T47D (cell line): ENCODE data around the gene GBE1.

Experiments
- DNase-seq, 2 experiments: peaks; one replicate each; pipeline versions ENCODE4 v3.0.0 to v3.0.0-alpha.2; 2011 to 2012; ENCODE audit warnings: low read depth in 1 of 2, low spot score in 1 of 2
- JUND ChIP-seq: IDR thresholded peaks from 2 replicates; pipeline ENCODE4 v1.6.1; 2012; ENCODE audit warnings: low read depth
- in situ Hi-C: cut with HindIII; loops from 2 replicates; pipeline ENCODE4 v1.10.0; 2016; ENCODE audit warnings: low sequenced_read_pairs, low pct_unique_long_range_greater_than_20kb

Gene GBE1

DNA sequence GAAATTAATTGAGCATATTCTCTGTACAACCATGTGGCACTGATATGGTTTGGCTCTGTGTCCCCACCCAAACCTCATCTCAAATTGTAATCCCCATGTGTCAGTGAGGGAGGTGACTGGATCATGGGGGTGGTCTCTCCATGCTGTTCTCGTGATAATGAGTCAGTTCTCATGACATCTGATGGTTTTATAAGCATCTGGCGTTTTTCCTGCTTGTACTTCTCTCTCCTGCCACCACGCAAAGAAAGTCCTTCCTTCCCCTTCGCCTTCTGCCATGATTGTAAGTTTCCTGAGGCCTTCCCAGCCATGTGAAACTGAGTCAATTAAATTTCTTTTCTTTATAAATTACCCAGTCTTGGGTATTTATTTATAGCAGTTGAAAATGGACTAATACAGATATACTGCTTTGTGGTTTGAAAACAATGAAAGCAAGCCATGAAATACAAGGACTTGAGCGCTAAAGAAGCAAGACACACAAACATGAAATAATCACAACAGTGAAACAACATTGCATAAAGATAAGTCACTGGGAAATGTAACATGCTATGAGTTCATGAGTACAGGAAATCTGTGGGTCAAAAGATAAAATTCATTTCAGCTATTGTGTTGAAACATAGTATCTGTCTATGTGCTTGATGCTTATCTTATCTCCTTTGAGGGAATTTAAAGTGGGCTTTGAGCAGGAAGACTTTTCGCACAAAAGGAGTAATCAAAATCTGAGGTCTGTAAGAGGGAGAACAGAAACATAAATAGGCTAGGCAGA lies 288.7 kb downstream of the GBE1 start:
- no peak for DNase-seq
- in situ Hi-C loops, result no loop called here
- TF ChIP-seq JUND, result no peak

DNA sequence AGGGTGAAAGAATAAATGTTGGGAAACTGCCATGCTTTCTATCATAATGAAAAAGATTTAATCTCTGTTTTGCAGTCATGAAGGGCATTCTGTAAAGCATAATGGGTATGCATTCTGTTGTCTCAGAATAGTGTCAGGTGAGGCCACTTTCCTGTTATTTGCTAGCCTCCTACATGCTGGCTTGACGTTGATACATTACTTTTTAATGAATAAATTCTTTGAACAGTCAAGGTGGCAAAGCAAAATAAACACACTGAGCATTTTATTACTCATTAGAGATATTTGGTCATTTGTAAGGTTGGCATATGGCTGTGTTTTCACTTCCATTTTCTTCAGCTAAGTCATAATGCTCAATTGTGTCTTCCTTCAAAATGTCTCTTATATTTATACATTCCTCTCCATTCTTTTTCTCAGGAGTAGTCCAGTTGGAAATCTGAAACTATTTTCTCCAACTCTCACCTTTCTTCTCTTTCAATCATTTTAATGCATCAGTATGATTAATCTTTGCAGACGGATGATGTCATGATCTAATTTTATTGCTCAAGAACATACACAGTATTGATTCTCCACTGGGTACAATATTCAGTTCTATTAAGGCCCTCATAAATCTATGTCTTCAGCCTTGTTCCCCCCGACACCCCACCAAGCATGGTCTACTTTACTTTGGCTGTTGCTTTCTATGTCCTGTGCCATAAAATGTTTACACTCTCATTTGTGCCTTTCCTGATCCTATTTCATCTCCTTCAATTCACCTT lies 290.7 kb downstream of the GBE1 start:
- in situ Hi-C loops, result no loop called here
- DNase-seq, result no peak
- TF ChIP-seq JUND, result no peak

DNA sequence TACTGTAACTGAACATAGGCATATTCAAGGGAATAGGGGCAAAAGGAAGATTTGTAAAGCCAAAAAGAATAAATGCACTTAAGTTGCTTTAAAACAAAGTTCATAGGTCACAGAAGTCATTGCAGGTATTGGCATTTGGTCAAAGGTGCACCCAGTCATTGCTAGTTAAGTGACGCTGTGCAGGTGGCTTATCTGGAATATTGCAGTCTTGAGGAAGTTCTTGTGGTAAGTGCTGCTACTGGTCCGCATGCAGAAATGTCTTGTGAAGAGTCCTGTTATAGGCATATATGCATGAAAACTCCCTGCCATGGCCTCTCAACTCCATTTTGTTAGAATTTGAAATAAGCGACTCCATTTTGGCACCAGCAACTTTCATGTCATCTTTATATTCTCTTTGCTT lies 293.1 kb downstream of the GBE1 start:
- in situ Hi-C loops, result no loop called here
- TF ChIP-seq JUND, result no peak
- no peak for DNase-seq

DNA sequence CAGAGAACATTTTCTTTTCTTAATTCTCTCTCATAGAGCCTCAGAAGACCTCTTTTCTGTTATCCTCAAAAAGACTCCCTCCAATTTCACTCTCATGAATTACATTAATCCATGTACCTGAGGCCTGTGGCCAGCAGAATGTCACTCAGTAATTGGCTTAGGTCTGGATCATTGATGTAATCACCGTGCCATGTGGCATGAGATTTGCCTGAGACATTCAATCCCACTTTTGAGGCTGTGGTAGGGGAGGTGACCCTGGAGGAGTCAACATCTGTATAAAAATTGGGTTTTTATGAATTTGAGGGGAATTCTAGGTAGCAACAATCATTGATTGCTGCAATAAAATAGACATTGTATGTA lies 295.3 kb downstream of the GBE1 start:
- no peak for TF ChIP-seq JUND
- DNase-seq, result no peak
- in situ Hi-C loops, result no loop called here

DNA sequence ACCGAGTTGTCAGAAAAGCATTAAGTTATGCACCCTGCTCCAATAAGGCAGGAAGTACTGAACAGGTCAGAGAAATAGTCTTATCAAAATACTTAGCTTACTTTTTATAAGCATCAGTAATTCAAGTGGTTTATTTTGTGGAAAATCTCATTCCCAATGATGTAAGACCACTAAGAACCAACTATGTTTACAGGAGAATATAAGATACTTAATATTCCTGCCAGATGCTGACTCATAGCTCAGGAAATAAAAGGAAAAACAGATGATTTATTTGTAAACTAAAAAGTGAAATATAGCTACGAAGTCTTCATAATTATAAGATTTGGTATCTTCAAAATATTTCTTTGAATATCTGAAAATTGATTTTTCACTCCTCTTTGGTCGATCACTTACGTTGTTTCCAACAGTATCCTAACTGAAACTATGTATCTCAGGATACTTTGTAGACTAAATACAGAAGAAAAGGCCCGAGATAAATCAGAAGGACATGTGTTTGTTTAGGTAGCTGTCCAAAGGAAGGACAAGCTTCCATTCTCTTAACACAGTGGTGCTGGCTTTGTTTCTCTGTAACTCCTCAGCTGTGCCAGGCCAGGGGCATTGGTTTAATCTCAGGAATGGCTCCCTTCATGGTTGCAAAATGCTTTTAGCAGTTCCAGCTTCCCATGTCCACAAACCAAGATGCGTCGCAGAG lies 295.8 kb downstream of the GBE1 start:
- TF ChIP-seq JUND, result no peak
- in situ Hi-C loops, result no loop called here
- no peak for DNase-seq

DNA sequence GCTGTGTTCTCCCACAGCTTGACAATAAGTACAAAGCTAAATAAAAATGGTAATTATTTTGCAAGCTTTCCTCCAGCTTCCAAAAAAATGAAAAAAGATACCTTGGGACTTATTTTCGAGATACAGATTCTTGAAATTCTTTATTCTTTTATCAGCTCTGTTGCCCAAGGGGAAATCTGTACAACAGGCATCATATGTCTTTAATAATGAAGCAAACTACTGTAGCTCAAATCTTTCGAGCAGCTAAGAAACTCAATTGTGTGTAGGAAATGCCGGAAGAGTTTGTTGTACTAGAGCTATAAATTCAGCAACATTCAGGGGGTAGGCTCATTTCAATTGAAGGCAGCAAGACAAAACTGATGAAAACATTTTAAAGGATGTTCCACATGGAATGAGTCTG lies 297.7 kb downstream of the GBE1 start:
- in situ Hi-C loops, result no loop called here
- TF ChIP-seq JUND, result no peak
- no peak for DNase-seq

DNA sequence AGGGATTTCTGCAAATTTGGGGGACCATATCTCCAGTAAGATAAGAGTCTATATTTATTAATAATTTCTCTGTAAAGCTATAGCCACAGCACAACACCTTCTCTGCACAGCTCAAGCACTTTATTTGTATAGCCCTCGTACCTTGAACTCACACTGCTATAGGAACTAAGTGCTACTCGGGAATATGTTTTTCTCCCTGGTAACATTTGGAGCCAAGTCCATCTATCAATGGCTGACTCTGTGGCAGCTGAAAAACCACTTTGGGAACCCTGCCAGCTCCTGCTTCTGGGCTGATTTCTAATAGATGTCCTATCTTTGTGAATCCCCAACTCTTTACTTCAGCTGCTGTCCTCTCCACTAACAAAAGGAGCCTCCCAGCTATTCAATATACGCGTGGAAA lies 298.5 kb downstream of the GBE1 start:
- TF ChIP-seq JUND, result no peak
- DNase-seq, result no peak
- in situ Hi-C loops, result no loop called here

DNA sequence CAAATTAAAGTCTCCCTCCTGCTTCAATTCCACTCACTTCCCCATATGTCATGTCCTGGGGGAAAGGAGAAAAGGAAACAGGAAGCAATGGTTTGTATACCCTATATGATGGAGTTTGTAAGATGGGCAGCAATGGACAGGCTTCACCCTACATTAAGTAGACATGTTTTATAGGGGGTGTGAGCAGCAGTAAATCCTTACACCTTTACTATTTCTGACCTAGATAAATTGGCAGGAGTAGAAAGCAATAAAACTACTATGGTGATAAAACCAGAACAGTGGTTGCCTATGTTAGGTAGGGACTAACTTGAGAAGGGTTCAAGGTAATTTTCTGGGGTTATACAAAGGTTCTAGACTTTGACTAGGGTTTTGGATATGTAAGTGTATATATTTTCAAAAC lies 301.7 kb downstream of the GBE1 start:
- in situ Hi-C loops, result no loop called here
- TF ChIP-seq JUND, result no peak
- no peak for DNase-seq

DNA sequence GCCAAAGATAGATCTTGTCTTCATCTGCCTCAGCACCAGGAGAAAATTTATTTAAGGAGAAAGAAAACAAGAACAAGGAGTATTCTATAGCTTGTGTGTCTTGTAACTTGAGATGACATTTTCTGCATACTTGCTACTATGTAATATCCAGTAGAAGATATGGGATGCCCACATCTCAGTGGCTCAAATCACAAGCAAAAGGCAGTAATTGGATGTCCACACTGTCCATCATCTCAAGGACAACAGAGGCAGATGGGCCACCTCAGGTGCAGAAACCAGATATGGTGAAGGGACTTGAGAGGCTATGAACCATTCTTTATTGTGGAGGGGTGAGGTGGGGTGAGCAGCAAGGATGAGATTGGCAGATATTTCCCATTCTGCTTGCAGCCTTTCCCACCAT lies 309.0 kb downstream of the GBE1 start:
- peak in 1 of 2 experiments; percentile 3 for DNase-seq
- in situ Hi-C loops, result no loop called here
- TF ChIP-seq JUND, result no peak

DNA sequence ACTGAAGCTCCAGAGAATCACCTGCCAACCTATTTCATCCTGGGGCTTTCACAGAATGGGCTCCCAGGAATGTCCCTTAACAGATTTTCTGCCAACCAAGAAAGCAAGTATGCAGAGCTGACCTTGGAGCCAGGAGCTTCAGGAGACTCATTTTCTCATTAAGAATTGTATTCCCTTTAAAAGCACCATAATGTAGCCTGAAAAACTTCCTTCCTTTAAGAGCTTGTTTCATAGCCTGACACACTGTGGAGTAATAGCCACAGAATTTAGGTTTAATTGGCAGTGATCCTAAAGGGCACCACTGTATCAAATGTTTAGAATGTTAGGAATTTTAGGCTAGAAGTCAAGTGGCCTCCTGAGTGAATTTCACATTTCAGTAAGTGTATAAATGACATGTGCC lies 309.8 kb downstream of the GBE1 start:
- no peak for DNase-seq
- no peak for TF ChIP-seq JUND
- in situ Hi-C loops, result no loop called here

DNA sequence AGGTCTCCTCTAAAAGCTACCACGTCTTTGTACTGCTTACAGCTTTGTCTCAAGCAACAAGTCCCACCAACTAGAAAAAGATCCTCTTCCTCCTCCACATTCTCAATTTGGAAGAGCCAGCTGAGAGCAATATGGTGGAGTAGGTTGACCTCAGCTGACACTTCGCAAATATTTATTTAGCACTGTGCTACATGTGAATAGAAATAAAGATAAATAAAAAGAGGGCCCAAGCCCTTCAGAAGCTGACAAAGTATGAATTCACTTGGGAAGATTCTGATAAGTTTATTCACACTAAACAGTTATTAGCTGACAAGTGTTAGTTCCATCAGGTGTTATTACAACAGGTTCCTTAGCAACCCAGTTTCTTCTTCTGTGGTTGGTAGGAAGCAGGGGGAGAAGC lies 310.3 kb downstream of the GBE1 start:
- in situ Hi-C loops, result no loop called here
- TF ChIP-seq JUND, result no peak
- no peak for DNase-seq

DNA sequence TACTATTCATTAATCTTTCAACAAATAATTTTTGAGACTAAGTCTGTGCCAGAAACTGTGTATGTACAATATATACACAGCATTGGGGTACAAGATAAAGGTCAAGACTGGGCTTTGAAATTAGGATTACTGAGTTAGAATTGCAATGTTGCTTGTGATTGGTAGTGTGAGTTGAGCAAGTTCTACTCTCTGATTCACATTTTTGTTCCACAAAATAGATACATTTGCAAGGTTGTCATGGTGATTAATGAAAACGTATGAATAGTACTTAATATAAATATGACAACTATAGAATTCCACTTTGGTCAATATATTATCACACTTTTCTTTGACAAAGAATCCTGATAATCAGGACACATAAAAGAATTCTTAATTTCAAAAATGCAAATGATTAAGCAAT lies 314.6 kb downstream of the GBE1 start:
- no peak for TF ChIP-seq JUND
- in situ Hi-C loops, result no loop called here
- no peak for DNase-seq

DNA sequence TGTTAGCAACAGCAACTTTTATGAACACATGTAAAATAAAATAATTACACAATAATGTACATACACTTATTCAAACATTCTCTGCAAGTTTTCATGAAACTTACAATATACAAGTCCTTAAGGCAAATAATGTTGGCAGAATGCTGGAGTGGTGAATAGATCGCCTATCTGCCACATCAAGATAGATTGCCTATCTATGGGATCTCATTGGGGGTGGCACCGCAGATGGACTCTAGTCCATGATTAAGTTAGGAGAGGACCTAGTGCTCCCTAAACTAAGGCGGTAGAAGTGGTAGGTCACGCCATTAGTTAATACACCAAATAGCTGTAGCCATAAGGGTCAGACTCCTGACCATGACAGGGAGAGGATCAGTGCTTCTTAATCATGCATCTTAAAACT lies 315.7 kb downstream of the GBE1 start:
- DNase-seq, result no peak
- in situ Hi-C loops, result no loop called here
- no peak for TF ChIP-seq JUND
